Smooth muscle cell (in vitro differentiated cells): ENCODE data around the gene EGFR. TPM values are rescaled to one million over a fixed set of nuclear protein-coding genes. Genes with fewer than 3 reads are reported as not detected.

ENCODE experiments used
- DNase-seq: peaks from one replicate; lab custom pipeline; 2025; ENCODE audit not compliant: unreplicated experiment; lab: John Stamatoyannopoulos, UW
- H2AFZ ChIP-seq: fragments of 200-600 bp; sonication (generic); 2 replicates; pipeline ENCODE4 v1.6.0; 2016; ENCODE audit warnings: antibody characterized with exemption, low read depth, mild to moderate bottlenecking
- H3F3A ChIP-seq: fragments of 200-600 bp; sonication (generic); 2 replicates; pipeline ENCODE4 v1.6.0; 2017; ENCODE audit warnings: antibody characterized with exemption, low read depth
- H3K27ac ChIP-seq: fragments of 200-600 bp; sonication (generic); 2 replicates; pipeline ENCODE4 v1.5.1; 2016; ENCODE audit warnings: low read depth, mild to moderate bottlenecking
- H3K27me3 ChIP-seq: fragments of 200-600 bp; sonication (generic); 2 replicates; pipeline ENCODE4 v1.6.1; 2016; ENCODE audit warnings: low read depth, mild to moderate bottlenecking
- H3K36me3 ChIP-seq: fragments of 200-600 bp; sonication (generic); 2 replicates; pipeline ENCODE4 v1.5.1; 2016; ENCODE audit warnings: low read depth
- H3K4me1 ChIP-seq: fragments of 200-600 bp; sonication (generic); 2 replicates; pipeline ENCODE4 v1.5.1; 2016; ENCODE audit warnings: low read depth
- H3K4me2 ChIP-seq: fragments of 200-600 bp; sonication (generic); 2 replicates; pipeline ENCODE4 v1.6.0; 2016; ENCODE audit warnings: mild to moderate bottlenecking
- H3K4me3 ChIP-seq: fragments of 200-600 bp; sonication (generic); 2 replicates; pipeline ENCODE4 v1.5.1; 2016; ENCODE audit warnings: mild to moderate bottlenecking
- H3K79me2 ChIP-seq: fragments of 200-600 bp; sonication (generic); 2 replicates; pipeline ENCODE4 v1.6.0; 2016; ENCODE audit warnings: low read depth, mild to moderate bottlenecking
- H3K9ac ChIP-seq: fragments of 200-600 bp; sonication (generic); 2 replicates; pipeline ENCODE4 v1.6.0; 2016; ENCODE audit warnings: low read depth
- H3K9me3 ChIP-seq: fragments of 200-600 bp; sonication (generic); replicated peaks from 2 replicates; pipeline ENCODE4 v1.5.1; 2016; ENCODE audit warnings: low read depth
- H4K20me1 ChIP-seq: fragments of 200-600 bp; sonication (generic); 2 replicates; pipeline ENCODE4 v1.6.0; 2016; ENCODE audit warnings: low read depth
- CTCF ChIP-seq: fragments of 200-600 bp; sonication (generic); IDR thresholded peaks from 2 replicates; pipeline ENCODE4 v1.5.1; 2017; ENCODE audit warnings: borderline replicate concordance, mild to moderate bottlenecking, antibody characterized with exemption; ENCODE audit not compliant: insufficient read depth, poor library complexity, severe bottlenecking
- whole genome bisulfite sequencing: methylation state at CpG from one replicate; pipeline ENCODE4 v1.1.7; 2016; ENCODE audit warnings: low lambda C conversion rate; 5-methylcytosine and 5-hydroxymethylcytosine counted together
- polyA plus RNA-seq: library from polyadenylated mRNA; unstranded; fragments of >200 nt; fragmentation: Nextera tagmentation; extraction: Ambion mirVana; gene quantifications from 2 replicates; pipeline ENCODE4 v1.2.1, GENCODE V29; 2016
- total RNA-seq: library from RNA; depleted of rRNA; stranded (reverse); fragments of >200 nt; gene quantifications from 2 replicates; pipeline ENCODE4 v1.2.3, GENCODE V29; 2014

The EGFR gene
- total and polyA plus RNA-seq, 2 experiments from 2014 or later = 9.0 to 31.1 TPM

GRCh38 chr7:55107946-55108345 is 89.1 kb downstream of the EGFR start:
- no peak overlapping the region for H3K4me3 ChIP-seq
- TF ChIP-seq CTCF = no peak
- H4K20me1 ChIP-seq = peaks cover 20% of the 10 kb centered on the region
- H3F3A ChIP-seq = peaks cover 19% of the 10 kb centered on the region
- no peaks in the 10 kb centered on the region for H3K36me3 ChIP-seq
- H2AFZ ChIP-seq = no peak overlapping the region
- H3K27ac ChIP-seq = peak overlapping the region; percentile 76
- no peak overlapping the region for H3K9ac ChIP-seq
- H3K27me3 ChIP-seq = no peaks in the 10 kb centered on the region
- peak overlapping the region; percentile 53 for H3K4me2 ChIP-seq
- no peak for DNase-seq
- H3K79me2 ChIP-seq = peaks cover 10% of the 10 kb centered on the region
- WGBS = 75% methylated on average over 4 of the region's 4 CpGs
- H3K4me1 ChIP-seq = peaks cover 34% of the 10 kb centered on the region
- H3K9me3 ChIP-seq = no peaks in the 10 kb centered on the region

- H3K79me2 ChIP-seq = peaks cover 6% of the 10 kb centered on the region
- H3K4me3 ChIP-seq = no peak overlapping the region
Measured at GRCh38 chr7:55108401-55108800, 89.6 kb downstream of the EGFR start.

GRCh38 chr7:55108818-55109217 is 90.0 kb downstream of the EGFR start:
- H3K4me2 ChIP-seq = peak overlapping the region; percentile 53
- H4K20me1 ChIP-seq = peaks cover 20% of the 10 kb centered on the region
- peak overlapping the region; percentile 76 for H3K27ac ChIP-seq
- H3K36me3 ChIP-seq = no peaks in the 10 kb centered on the region
- no peak for TF ChIP-seq CTCF
- H2AFZ ChIP-seq = no peak overlapping the region
- H3K4me1 ChIP-seq = peaks cover 34% of the 10 kb centered on the region
- H3K9ac ChIP-seq = no peak overlapping the region
- H3K79me2 ChIP-seq = peaks cover 5% of the 10 kb centered on the region
- H3K9me3 ChIP-seq = no peaks in the 10 kb centered on the region
- no peak overlapping the region for H3K4me3 ChIP-seq
- no peaks in the 10 kb centered on the region for H3K27me3 ChIP-seq
- H3F3A ChIP-seq = peaks cover 19% of the 10 kb centered on the region
- no peak for DNase-seq
- WGBS = 63% methylated on average over 3 of the region's 3 CpGs

More at GRCh38 chr7:55108401-55108800, 89.6 kb downstream of the EGFR start:
- no peaks in the 10 kb centered on the region for H3K9me3 ChIP-seq
- H3F3A ChIP-seq = peaks cover 19% of the 10 kb centered on the region
- peak overlapping the region; percentile 53 for H3K4me2 ChIP-seq
- no peaks in the 10 kb centered on the region for H3K27me3 ChIP-seq
- H4K20me1 ChIP-seq = peaks cover 20% of the 10 kb centered on the region
- no peaks in the 10 kb centered on the region for H3K36me3 ChIP-seq
- 83% methylated on average over 5 of the region's 5 CpGs for WGBS
- H3K4me1 ChIP-seq = peaks cover 34% of the 10 kb centered on the region
- peak overlapping the region; percentile 76 for H3K27ac ChIP-seq
- no peak for TF ChIP-seq CTCF
- H2AFZ ChIP-seq = no peak overlapping the region
- DNase-seq = no peak
- no peak overlapping the region for H3K9ac ChIP-seq
